Activated T-cell treated with anti-CD3 and anti-CD28 coated beads, Interleukin-2, amount 50 U/mL, for 72 hours (primary cell): ENCODE data around the gene SHROOM3. TPM values are rescaled to one million over a fixed set of nuclear protein-coding genes. Genes with fewer than 3 reads are reported as not detected.
A peak's percentile ranks its signal among the peaks of the same experiment; 100 is the strongest.

Source experiments
- ATAC-seq, 2 donors: fragments of 150-1000 bp; cut with Tn5 transposase; replicated peaks in 1 of 2; 2 replicates each; pipeline ENCODE4 v1.10.0; 2021; ENCODE audit warnings: moderate library complexity in 2 of 2, mild to moderate bottlenecking in 1 of 2
- DNase-seq, 2 donors: peaks; one replicate each; pipeline ENCODE4 v3.0.0; 2021 to 2022; ENCODE audit warnings: mixed read lengths in 1 of 2
- H3K27ac Mint-ChIP-seq: one replicate; pipeline ENCODE4 v1.8.0; 2022; ENCODE audit warnings: mild to moderate bottlenecking, moderate library complexity, mixed read lengths
- H3K27me3 Mint-ChIP-seq: one replicate; pipeline ENCODE4 v1.8.0; 2022; ENCODE audit warnings: low read depth, mixed read lengths
- H3K36me3 Mint-ChIP-seq, 2 donors: one replicate each; pipeline ENCODE4 v1.8.0; 2022; ENCODE audit warnings: mixed read lengths in 2 of 2, mild to moderate bottlenecking in 1 of 2; ENCODE audit not compliant: insufficient read depth in 2 of 2
- H3K4me1 Mint-ChIP-seq: one replicate; pipeline ENCODE4 v1.8.0; 2022; ENCODE audit warnings: low read depth, mixed read lengths
- H3K4me3 Mint-ChIP-seq, 2 donors: one replicate each; pipeline ENCODE4 v1.8.0; 2022; ENCODE audit warnings: mild to moderate bottlenecking in 2 of 2, mixed read lengths in 2 of 2, moderate library complexity in 2 of 2
- H3K9me3 Mint-ChIP-seq, 2 donors: one replicate each; pipeline ENCODE4 v1.8.0; 2022; ENCODE audit warnings: mixed read lengths in 2 of 2
- total RNA-seq, 2 donors: library from RNA; stranded (reverse); gene quantifications; one replicate each; pipeline ENCODE4 v1.2.3, GENCODE V29; 2022

The SHROOM3 gene
- total RNA-seq, 2 donors from 2014 or later = 0.09 to 0.10 TPM

GRCh38 chr4:76559236-76560071, 124.4 kb downstream of the SHROOM3 start:
- H3K4me1 Mint-ChIP-seq = no peaks in the 10 kb centered on the region
- no peak overlapping the region for H3K27ac Mint-ChIP-seq
- no peak for ATAC-seq
- H3K9me3 Mint-ChIP-seq = no peaks in the 10 kb centered on the region
- no peak overlapping the region for H3K4me3 Mint-ChIP-seq
- no peaks in the 10 kb centered on the region for H3K36me3 Mint-ChIP-seq
- no peak for DNase-seq
- peaks cover 7% of the 10 kb centered on the region for H3K27me3 Mint-ChIP-seq

GRCh38 chr4:76562161-76562560, 127.1 kb downstream of the SHROOM3 start:
- ATAC-seq (no peak), DNase-seq (no peak)
- Mint-ChIP-seq H3K27ac (no peak overlapping the region), H3K9me3 (no peaks in the 10 kb centered on the region), H3K4me1 (no peaks in the 10 kb centered on the region), H3K27me3 (peaks cover 7% of the 10 kb centered on the region), H3K4me3 (no peak overlapping the region), H3K36me3 (no peaks in the 10 kb centered on the region)

GRCh38 chr4:76562836-76563453, 127.9 kb downstream of the SHROOM3 start:
- ATAC-seq (no peak), DNase-seq (no peak)
- Mint-ChIP-seq H3K27ac (no peak overlapping the region), H3K36me3 (no peaks in the 10 kb centered on the region), H3K4me3 (no peak overlapping the region), H3K9me3 (no peaks in the 10 kb centered on the region), H3K4me1 (no peaks in the 10 kb centered on the region), H3K27me3 (peaks cover 7% of the 10 kb centered on the region)

GRCh38 chr4:76563454-76564122, 128.6 kb downstream of the SHROOM3 start:
- Mint-ChIP-seq H3K4me3 (no peak overlapping the region), H3K4me1 (no peaks in the 10 kb centered on the region), H3K27me3 (peaks cover 7% of the 10 kb centered on the region), H3K27ac (no peak overlapping the region), H3K36me3 (no peaks in the 10 kb centered on the region), H3K9me3 (no peaks in the 10 kb centered on the region)
- ATAC-seq = peak in 1 of 2 donors; percentile 32
- DNase-seq = no peak

DNA sequence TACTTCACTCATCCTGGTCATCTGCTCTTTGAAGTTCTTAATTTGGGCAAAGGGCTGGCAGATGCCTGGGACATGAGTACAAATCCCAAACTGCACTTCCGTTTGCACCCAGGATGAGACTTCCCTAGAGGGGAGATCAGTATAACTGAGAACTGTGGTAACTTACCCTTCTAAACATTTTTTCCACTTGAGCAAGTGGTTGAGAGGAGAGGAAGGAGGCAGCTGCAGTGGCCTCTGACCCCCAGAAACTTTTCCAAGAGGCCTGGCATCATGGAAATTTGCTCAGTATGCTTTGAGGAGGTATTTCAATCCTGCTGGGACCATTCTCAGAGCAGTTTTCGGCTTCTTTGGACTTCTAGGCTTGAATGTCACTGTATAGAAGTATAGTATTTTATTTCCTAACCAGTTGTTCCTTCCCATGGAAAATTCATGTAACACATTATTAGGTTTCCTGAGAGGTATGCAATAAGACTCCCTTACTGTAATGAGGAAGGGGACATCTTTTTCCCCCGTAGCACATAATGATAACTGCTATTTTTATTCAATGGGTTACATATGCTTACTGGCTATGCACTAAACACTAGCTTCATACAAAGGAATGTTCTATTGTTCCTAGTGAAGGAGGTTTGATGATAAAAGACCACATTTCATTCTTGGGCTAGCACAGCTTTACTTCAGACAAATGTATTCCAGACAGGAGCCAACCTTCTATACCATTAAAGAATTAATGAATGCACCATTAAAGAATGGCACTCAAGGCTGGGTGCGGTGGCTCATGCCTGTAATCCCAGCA, 129.3 kb downstream of the SHROOM3 start:
- Mint-ChIP-seq H3K4me1 (no peaks in the 10 kb centered on the region), H3K27ac (no peak overlapping the region), H3K9me3 (no peaks in the 10 kb centered on the region), H3K36me3 (no peaks in the 10 kb centered on the region), H3K4me3 (no peak overlapping the region), H3K27me3 (peaks cover 7% of the 10 kb centered on the region)
- ATAC-seq = no peak
- DNase-seq = no peak

- ATAC-seq = no peak
- H3K4me1 Mint-ChIP-seq = no peaks in the 10 kb centered on the region
- no peaks in the 10 kb centered on the region for H3K36me3 Mint-ChIP-seq
Observed at GRCh38 chr4:76568262-76568661, 133.2 kb downstream of the SHROOM3 start.

DNA sequence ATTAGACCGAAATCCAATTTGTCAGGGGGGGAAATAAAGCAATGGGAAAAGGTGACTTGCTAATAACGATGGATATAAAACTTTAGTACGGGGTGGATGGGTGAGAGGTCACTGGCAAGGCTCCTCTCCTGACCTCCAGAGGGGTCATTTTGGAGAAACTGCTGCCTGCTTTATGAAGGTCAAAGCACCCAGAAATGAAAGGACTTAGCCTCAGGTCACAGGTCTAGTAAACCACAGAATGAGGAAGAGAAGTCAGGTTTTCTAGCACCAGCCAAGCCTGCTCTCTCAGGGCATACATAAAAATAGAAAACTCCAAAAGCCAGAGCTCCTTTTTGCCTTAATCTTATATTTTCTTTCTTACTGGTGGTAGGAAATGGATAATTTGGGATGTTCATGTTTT, 134.2 kb downstream of the SHROOM3 start:
- Mint-ChIP-seq H3K36me3 (no peaks in the 10 kb centered on the region), H3K27me3 (peaks cover 8% of the 10 kb centered on the region), H3K27ac (no peak overlapping the region), H3K4me3 (no peak overlapping the region), H3K9me3 (no peaks in the 10 kb centered on the region), H3K4me1 (no peaks in the 10 kb centered on the region)
- DNase-seq (no peak), ATAC-seq (no peak)

More at GRCh38 chr4:76568262-76568661, 133.2 kb downstream of the SHROOM3 start:
- Mint-ChIP-seq H3K9me3 (no peaks in the 10 kb centered on the region), H3K27ac (no peak overlapping the region), H3K4me3 (no peak overlapping the region), H3K27me3 (peaks cover 5% of the 10 kb centered on the region)
- DNase-seq = no peak

GRCh38 chr4:76569706-76570105, 134.7 kb downstream of the SHROOM3 start:
- Mint-ChIP-seq H3K27me3 (peaks cover 12% of the 10 kb centered on the region), H3K9me3 (no peaks in the 10 kb centered on the region), H3K4me1 (no peaks in the 10 kb centered on the region), H3K27ac (no peak overlapping the region), H3K4me3 (no peak overlapping the region), H3K36me3 (no peaks in the 10 kb centered on the region)
- ATAC-seq = no peak
- no peak for DNase-seq

GRCh38 chr4:76570141-76570973, 135.3 kb downstream of the SHROOM3 start:
- Mint-ChIP-seq H3K9me3 (no peaks in the 10 kb centered on the region), H3K4me1 (no peaks in the 10 kb centered on the region), H3K4me3 (no peak overlapping the region), H3K27ac (no peak overlapping the region), H3K36me3 (no peaks in the 10 kb centered on the region), H3K27me3 (peaks cover 18% of the 10 kb centered on the region)
- DNase-seq (no peak), ATAC-seq (no peak)

GRCh38 chr4:76571274-76571673, 136.2 kb downstream of the SHROOM3 start:
- peaks cover 27% of the 10 kb centered on the region for H3K27me3 Mint-ChIP-seq
- no peaks in the 10 kb centered on the region for H3K9me3 Mint-ChIP-seq
- no peaks in the 10 kb centered on the region for H3K36me3 Mint-ChIP-seq
- ATAC-seq (no peak), DNase-seq (no peak)
- H3K4me3 Mint-ChIP-seq = no peak overlapping the region
- no peaks in the 10 kb centered on the region for H3K4me1 Mint-ChIP-seq
- H3K27ac Mint-ChIP-seq = no peak overlapping the region

- H3K27me3 Mint-ChIP-seq = peaks cover 29% of the 10 kb centered on the region
- H3K27ac Mint-ChIP-seq = no peak overlapping the region
- no peaks in the 10 kb centered on the region for H3K4me1 Mint-ChIP-seq
- H3K9me3 Mint-ChIP-seq = no peaks in the 10 kb centered on the region
- H3K36me3 Mint-ChIP-seq = no peaks in the 10 kb centered on the region
- no peak for DNase-seq
- no peak overlapping the region for H3K4me3 Mint-ChIP-seq
- no peak for ATAC-seq
Observed at GRCh38 chr4:76572224-76572623, 137.2 kb downstream of the SHROOM3 start.

GRCh38 chr4:76576824-76577223, 141.8 kb downstream of the SHROOM3 start:
- Mint-ChIP-seq H3K36me3 (no peaks in the 10 kb centered on the region), H3K27me3 (peaks cover 42% of the 10 kb centered on the region), H3K4me3 (no peak overlapping the region), H3K4me1 (no peaks in the 10 kb centered on the region), H3K9me3 (no peaks in the 10 kb centered on the region), H3K27ac (no peak overlapping the region)
- no peak for ATAC-seq
- no peak for DNase-seq
